Measurements from ENCODE around the gene GLI2.

GRCh38 chr2:120777170-120777751, 41.6 kb downstream of the GLI2 start:
- TF ChIP-seq, protein P1, sequence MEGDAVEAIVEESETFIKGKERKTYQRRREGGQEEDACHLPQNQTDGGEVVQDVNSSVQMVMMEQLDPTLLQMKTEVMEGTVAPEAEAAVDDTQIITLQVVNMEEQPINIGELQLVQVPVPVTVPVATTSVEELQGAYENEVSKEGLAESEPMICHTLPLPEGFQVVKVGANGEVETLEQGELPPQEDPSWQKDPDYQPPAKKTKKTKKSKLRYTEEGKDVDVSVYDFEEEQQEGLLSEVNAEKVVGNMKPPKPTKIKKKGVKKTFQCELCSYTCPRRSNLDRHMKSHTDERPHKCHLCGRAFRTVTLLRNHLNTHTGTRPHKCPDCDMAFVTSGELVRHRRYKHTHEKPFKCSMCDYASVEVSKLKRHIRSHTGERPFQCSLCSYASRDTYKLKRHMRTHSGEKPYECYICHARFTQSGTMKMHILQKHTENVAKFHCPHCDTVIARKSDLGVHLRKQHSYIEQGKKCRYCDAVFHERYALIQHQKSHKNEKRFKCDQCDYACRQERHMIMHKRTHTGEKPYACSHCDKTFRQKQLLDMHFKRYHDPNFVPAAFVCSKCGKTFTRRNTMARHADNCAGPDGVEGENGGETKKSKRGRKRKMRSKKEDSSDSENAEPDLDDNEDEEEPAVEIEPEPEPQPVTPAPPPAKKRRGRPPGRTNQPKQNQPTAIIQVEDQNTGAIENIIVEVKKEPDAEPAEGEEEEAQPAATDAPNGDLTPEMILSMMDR (conservative IDR thresholded peaks at IDR 0.05; ENCODE audit: low read length): no peak
- TF ChIP-seq EZH2phosphoT487 (IDR thresholded peaks at IDR 0.05; ENCODE audit: borderline replicate concordance, low read depth, low read length): no peak
